GM23248 (cell line): ENCODE measurements around the gene NT5E. TPM values are rescaled to one million over a fixed set of nuclear protein-coding genes. Genes with fewer than 3 reads are reported as not detected.

Experiments
- DNase-seq: peaks from one replicate; pipeline ENCODE4 v3.0.0-alpha.2; 2015
- H2AFZ ChIP-seq: fragments of 200-600 bp; sonication (generic); 2 replicates; pipeline ENCODE4 v1.6.1; 2016; ENCODE audit warnings: antibody characterized with exemption
- H3F3A ChIP-seq: fragments of 200-600 bp; sonication (generic); 2 replicates; pipeline ENCODE4 v1.6.1; 2016; ENCODE audit warnings: mild to moderate bottlenecking, antibody characterized with exemption, mixed run types; ENCODE audit not compliant: insufficient read depth
- H3K27ac ChIP-seq: fragments of 200-600 bp; sonication (generic); 2 replicates; pipeline ENCODE4 v1.5.1; 2016; ENCODE audit warnings: mild to moderate bottlenecking
- H3K27me3 ChIP-seq: fragments of 200-600 bp; sonication (generic); replicated peaks from 2 replicates; pipeline ENCODE4 v1.6.1; 2016; ENCODE audit warnings: mild to moderate bottlenecking; ENCODE audit not compliant: insufficient read depth
- H3K36me3 ChIP-seq: fragments of 200-600 bp; sonication (generic); 2 replicates; pipeline ENCODE4 v1.6.1; 2016; ENCODE audit warnings: low read depth, mild to moderate bottlenecking
- H3K4me1 ChIP-seq: fragments of 200-600 bp; sonication (generic); 2 replicates; pipeline ENCODE4 v1.6.1; 2016; ENCODE audit warnings: mild to moderate bottlenecking; ENCODE audit not compliant: insufficient read depth
- H3K4me2 ChIP-seq: fragments of 200-600 bp; sonication (generic); one replicate; pipeline ENCODE4 v1.6.1; 2016; ENCODE audit warnings: mild to moderate bottlenecking; ENCODE audit not compliant: unreplicated experiment
- H3K4me3 ChIP-seq: fragments of 200-600 bp; sonication (generic); 2 replicates; pipeline ENCODE4 v1.5.1; 2016; ENCODE audit warnings: mild to moderate bottlenecking
- H3K79me2 ChIP-seq: fragments of 200-600 bp; sonication (generic); 2 replicates; pipeline ENCODE4 v1.6.1; 2016; ENCODE audit warnings: mild to moderate bottlenecking; ENCODE audit not compliant: insufficient read depth
- H3K9ac ChIP-seq: fragments of 200-600 bp; sonication (generic); 2 replicates; pipeline ENCODE4 v1.6.1; 2016; ENCODE audit warnings: mild to moderate bottlenecking
- H3K9me2 ChIP-seq: fragments of 200-600 bp; sonication (generic); 2 replicates; pipeline ENCODE4 v1.6.1; 2016; ENCODE audit warnings: mixed run types, mild to moderate bottlenecking, moderate library complexity; ENCODE audit not compliant: insufficient read depth
- H3K9me3 ChIP-seq: fragments of 200-600 bp; sonication (generic); one replicate; pipeline ENCODE4 v1.6.1; 2017; ENCODE audit warnings: low read depth
- H4K20me1 ChIP-seq: fragments of 200-600 bp; sonication (generic); 2 replicates; pipeline ENCODE4 v1.6.0; 2016; ENCODE audit not compliant: insufficient read depth
- EZH2 ChIP-seq: fragments of 200-600 bp; sonication (generic); IDR thresholded peaks from 2 replicates; pipeline ENCODE4 v1.6.1; 2018; ENCODE audit warnings: antibody characterized with exemption, mild to moderate bottlenecking; ENCODE audit not compliant: insufficient read depth, poor library complexity, severe bottlenecking
- EZH2phosphoT487 ChIP-seq: fragments of 200-600 bp; sonication (generic); IDR thresholded peaks from 2 replicates; pipeline ENCODE4 v1.6.1; 2018; ENCODE audit warnings: antibody characterized with exemption, moderate library complexity, mild to moderate bottlenecking, low read depth; ENCODE audit not compliant: insufficient read depth
- WGBS, 2 experiments: methylation state at CpG; one replicate each; pipeline ENCODE4 v1.1.6; 2015 to 2017; ENCODE audit warnings: low lambda C conversion rate in 2 of 2, low coverage in 1 of 2; ENCODE audit errors: missing lambda C conversion rate in 2 of 2; 5-methylcytosine and 5-hydroxymethylcytosine counted together
- in situ Hi-C: fragments of 300-500 bp; cut with MboI; formaldehyde crosslinking; loops from 2 replicates; pipeline ENCODE4 v1.15.0; 2020
- polyA plus RNA-seq: library from polyadenylated mRNA; unstranded; fragments of >200 nt; fragmentation: Nextera tagmentation; extraction: Ambion mirVana; gene quantifications from 2 replicates; pipeline ENCODE4 v1.2.1, GENCODE V29; 2016
- total RNA-seq: library from RNA; depleted of rRNA; stranded (reverse); fragments of >200 nt; shearing (Covaris generic); gene quantifications from 2 replicates; pipeline ENCODE4 v1.2.3, GENCODE V29; 2014

Gene NT5E
- total and polyA plus RNA-seq, 2 experiments from 2014 or later = 201 to 264 TPM

- DNase-seq = no peak
- in situ Hi-C loops = no loop called here
- no peaks in the 10 kb centered on the region for H4K20me1 ChIP-seq
- peaks cover 71% of the 10 kb centered on the region for H3K79me2 ChIP-seq
- H3K9me3 ChIP-seq = no peaks in the 10 kb centered on the region
- peaks cover 19% of the 10 kb centered on the region for H3K36me3 ChIP-seq
- H3K27me3 ChIP-seq = no peaks in the 10 kb centered on the region
- peaks cover 80% of the 10 kb centered on the region for H3F3A ChIP-seq
- no peak overlapping the region for H3K4me3 ChIP-seq
- TF ChIP-seq EZH2phosphoT487 = no peak
- TF ChIP-seq EZH2 = no peak
- peaks cover 85% of the 10 kb centered on the region for H3K4me1 ChIP-seq
- no peak overlapping the region for H2AFZ ChIP-seq
- no peaks in the 10 kb centered on the region for H3K9me2 ChIP-seq
- H3K4me2 ChIP-seq = peak overlapping the region; percentile 64
- peak overlapping the region; percentile 66 for H3K9ac ChIP-seq
- H3K27ac ChIP-seq = peak overlapping the region; percentile 100
- WGBS, 2 experiments = 73 to 75% methylated on average over 2 of the region's 2 CpGs
Observed at GRCh38 chr6:85462673-85463072, 12.8 kb downstream of the NT5E start.

- H3K9me2 ChIP-seq = no peaks in the 10 kb centered on the region
- peaks cover 24% of the 10 kb centered on the region for H3K36me3 ChIP-seq
- peak overlapping the region; percentile 29 for H3K4me3 ChIP-seq
- no peak overlapping the region for H2AFZ ChIP-seq
- TF ChIP-seq EZH2phosphoT487 (no peak), EZH2 (no peak)
- 61 to 62% methylated on average over 4 of the region's 4 CpGs for WGBS, 2 experiments
- peak overlapping the region; percentile 66 for H3K9ac ChIP-seq
- in situ Hi-C loops = no loop called here
- H3K9me3 ChIP-seq = no peaks in the 10 kb centered on the region
- H4K20me1 ChIP-seq = no peaks in the 10 kb centered on the region
- H3K79me2 ChIP-seq = peaks cover 74% of the 10 kb centered on the region
- peak overlapping the region; percentile 100 for H3K27ac ChIP-seq
- no peaks in the 10 kb centered on the region for H3K27me3 ChIP-seq
- peaks cover 85% of the 10 kb centered on the region for H3K4me1 ChIP-seq
- peaks cover 80% of the 10 kb centered on the region for H3F3A ChIP-seq
- no peak for DNase-seq
- peak overlapping the region; percentile 64 for H3K4me2 ChIP-seq
Observed at GRCh38 chr6:85463621-85464259, 13.9 kb downstream of the NT5E start.

- H2AFZ ChIP-seq = no peak overlapping the region
- in situ Hi-C loops = no loop called here
- 0 to 1% methylated on average over 4 of the region's 4 CpGs for WGBS, 2 experiments
Observed at GRCh38 chr6:85464260-85464644, 14.4 kb downstream of the NT5E start.

GRCh38 chr6:85464722-85465150 is 14.9 kb downstream of the NT5E start:
- Histone ChIP-seq H3K9me2 (no peaks in the 10 kb centered on the region), H3K36me3 (peaks cover 32% of the 10 kb centered on the region), H3F3A (peaks cover 82% of the 10 kb centered on the region), H3K4me3 (peak overlapping the region; percentile 54), H3K9ac (peak overlapping the region; percentile 88), H3K4me1 (peaks cover 86% of the 10 kb centered on the region), H3K27me3 (no peaks in the 10 kb centered on the region), H3K9me3 (no peaks in the 10 kb centered on the region), H2AFZ (no peak overlapping the region), H4K20me1 (no peaks in the 10 kb centered on the region), H3K79me2 (peaks cover 81% of the 10 kb centered on the region), H3K27ac (peak overlapping the region; percentile 100), H3K4me2 (peak overlapping the region; percentile 85)
- TF ChIP-seq EZH2phosphoT487 (0 out of 2 replicates have a peak, but pooled peaks have one; percentile 11), EZH2 (no peak)
- DNase-seq = peak; percentile 94
- in situ Hi-C loops = no loop called here
- 0% methylated on average over 4 of the region's 4 CpGs for WGBS, 2 experiments

More at GRCh38 chr6:85464260-85464644, 14.4 kb downstream of the NT5E start:
- Histone ChIP-seq H4K20me1 (no peaks in the 10 kb centered on the region), H3K4me2 (peak overlapping the region; percentile 85), H3K9me3 (no peaks in the 10 kb centered on the region), H3K27me3 (no peaks in the 10 kb centered on the region), H3K79me2 (peaks cover 79% of the 10 kb centered on the region), H3K4me3 (peak overlapping the region; percentile 54), H3F3A (peaks cover 81% of the 10 kb centered on the region), H3K9ac (peak overlapping the region; percentile 88), H3K27ac (peak overlapping the region; percentile 100), H3K9me2 (no peaks in the 10 kb centered on the region), H3K36me3 (peaks cover 29% of the 10 kb centered on the region), H3K4me1 (peaks cover 85% of the 10 kb centered on the region)
- TF ChIP-seq EZH2phosphoT487 (0 out of 2 replicates have a peak, but pooled peaks have one; percentile 62), EZH2 (no peak)
- peak; percentile 99 for DNase-seq
